SK-N-SH (cell line): ENCODE results near the gene P2RX1.

Source experiments
- CTCF ChIP-seq: fragments of 200-600 bp; sonication (generic); IDR thresholded peaks from 2 replicates; pipeline ENCODE4 v1.6.1; 2017; ENCODE audit warnings: antibody characterized with exemption, mild to moderate bottlenecking, moderate library complexity
- GABPA ChIP-seq: IDR thresholded peaks from 2 replicates; pipeline ENCODE4 v1.4.0; 2012; ENCODE audit warnings: low read depth, mild to moderate bottlenecking
- MAX ChIP-seq: IDR thresholded peaks from 2 replicates; pipeline ENCODE4 v1.4.0; 2012; ENCODE audit warnings: low read depth
- POLR2AphosphoS5 ChIP-seq: IDR thresholded peaks from 2 replicates; pipeline ENCODE4 v1.6.1; 2012; ENCODE audit warnings: low read depth, low read length
- YY1 ChIP-seq: IDR thresholded peaks from 2 replicates; pipeline ENCODE4 v1.4.0; 2012; ENCODE audit warnings: low read depth, mild to moderate bottlenecking

GRCh38 chr17:3900646-3901045, 15.6 kb downstream of the P2RX1 start:
- no peak for TF ChIP-seq CTCF
- no peak for TF ChIP-seq GABPA
- TF ChIP-seq MAX = no peak
- TF ChIP-seq POLR2AphosphoS5 = no peak
- no peak for TF ChIP-seq YY1
